Measurements from ENCODE around the gene LRP10. TPM values are rescaled to one million over a fixed set of nuclear protein-coding genes. Genes with fewer than 3 reads are reported as not detected.

Gene LRP10
- total and polyA plus RNA-seq, 2 of the 4 experiments (the other 2 are of a cell fraction), result 25.1 to 118 TPM

- Histone ChIP-seq H2BK20ac (ENCODE audit: low read depth, low read length) (no peak overlapping the region), H3K9me1 (ENCODE audit: insufficient read depth, low read length) (peaks cover 8% of the 10 kb centered on the region; the same call in 1 of the 2 replicates), H3K4ac (ENCODE audit: low read depth, low read length) (no peak overlapping the region), H2AFZ (replicated peaks; ENCODE audit: low read length, poor library complexity) (no peak overlapping the region), H3K14ac (replicated peaks; ENCODE audit: low read depth, low read length) (no peak overlapping the region), H3K4me3 (ENCODE audit: insufficient read depth, low read depth, low read length) (no peak overlapping the region), H2BK5ac (ENCODE audit: low read depth, low read length, poor library complexity, severe bottlenecking) (no peak overlapping the region), H2AK9ac (replicated peaks; ENCODE audit: low read depth, low read length, poor library complexity) (no peak overlapping the region), H3K56ac (ENCODE audit: extremely low read depth, insufficient read depth, low read length) (no peak overlapping the region), H3K36me3 (ENCODE audit: control insufficient read depth, insufficient read depth, low read length) (peaks cover 30% of the 10 kb centered on the region), H3K27ac (ENCODE audit: insufficient read depth, low read length) (no peak overlapping the region), H3K9ac (ENCODE audit: low read depth, low read length) (no peak overlapping the region), H3K23ac (ENCODE audit: low read depth, low read length) (no peak overlapping the region), H3K9me3 (ENCODE audit: control insufficient read depth, insufficient read depth, low read length) (no peaks in the 10 kb centered on the region), H3K18ac (ENCODE audit: low read depth, low read length) (no peak overlapping the region), H3K27me3 (ENCODE audit: control insufficient read depth, insufficient read depth, low read length) (no peaks in the 10 kb centered on the region), H4K91ac (ENCODE audit: insufficient read depth, low read depth, low read length) (no peak overlapping the region), H2BK15ac (ENCODE audit: low read depth, low read length) (no peak overlapping the region), H3K4me1 (ENCODE audit: control insufficient read depth, insufficient read depth, low read length) (peaks cover 3% of the 10 kb centered on the region; the same call in 1 of the 2 replicates), H2BK120ac (ENCODE audit: low read depth, low read length) (no peak overlapping the region), H4K5ac (ENCODE audit: low read depth, low read length) (no peak overlapping the region), H3K79me1 (ENCODE audit: low read depth in 1 of 2, low read length in 2 of 2) (peaks cover 7 to 53% of the 10 kb centered on the region in 2 experiments), H2AK5ac (ENCODE audit: low read depth, low read length) (no peak overlapping the region), H4K8ac (ENCODE audit: low read depth in 2 of 2, low read length in 2 of 2) (no peak overlapping the region), H3K4me2 (ENCODE audit: low read depth, low read length) (no peak overlapping the region), H4K20me1 (ENCODE audit: insufficient read depth, low read length) (no peaks in the 10 kb centered on the region)
- WGBS, 2 experiments (ENCODE audit: extremely low coverage in 2 of 2, insufficient read length in 1 of 2), result 60% methylated on average over 1 of the region's 4 CpGs; no CpG with 5 or more reads in 1 of the 2 experiments
- ATAC-seq (ENCODE audit: low read depth) (no peak), DNase-seq (peak; percentile 20)
- in situ Hi-C loops (cut with MboI; ENCODE audit: low sequenced_read_pairs), result no loop called here
- POLR2A ChIA-PET (ENCODE audit: unreplicated experiment), result no interaction called here
- dilution Hi-C loops (cut with HindIII; ENCODE audit: low sequenced_read_pairs, unreplicated experiment), result no loop called here
- TF ChIP-seq FOS (IDR thresholded peaks at IDR 0.05; ENCODE audit: low read depth, low read length) (no peak), CEBPB (IDR thresholded peaks at IDR 0.05; ENCODE audit: low read depth, low read length) (no peak), CHD1 (IDR thresholded peaks at IDR 0.05; ENCODE audit: low read depth, low read length) (no peak)
- TF ChIP-seq, protein P1, sequence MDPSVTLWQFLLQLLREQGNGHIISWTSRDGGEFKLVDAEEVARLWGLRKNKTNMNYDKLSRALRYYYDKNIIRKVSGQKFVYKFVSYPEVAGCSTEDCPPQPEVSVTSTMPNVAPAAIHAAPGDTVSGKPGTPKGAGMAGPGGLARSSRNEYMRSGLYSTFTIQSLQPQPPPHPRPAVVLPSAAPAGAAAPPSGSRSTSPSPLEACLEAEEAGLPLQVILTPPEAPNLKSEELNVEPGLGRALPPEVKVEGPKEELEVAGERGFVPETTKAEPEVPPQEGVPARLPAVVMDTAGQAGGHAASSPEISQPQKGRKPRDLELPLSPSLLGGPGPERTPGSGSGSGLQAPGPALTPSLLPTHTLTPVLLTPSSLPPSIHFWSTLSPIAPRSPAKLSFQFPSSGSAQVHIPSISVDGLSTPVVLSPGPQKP (IDR thresholded peaks at IDR 0.05; ENCODE audit: borderline replicate concordance, low read depth, low read length), result no peak
- TF ChIP-seq, protein P2, sequence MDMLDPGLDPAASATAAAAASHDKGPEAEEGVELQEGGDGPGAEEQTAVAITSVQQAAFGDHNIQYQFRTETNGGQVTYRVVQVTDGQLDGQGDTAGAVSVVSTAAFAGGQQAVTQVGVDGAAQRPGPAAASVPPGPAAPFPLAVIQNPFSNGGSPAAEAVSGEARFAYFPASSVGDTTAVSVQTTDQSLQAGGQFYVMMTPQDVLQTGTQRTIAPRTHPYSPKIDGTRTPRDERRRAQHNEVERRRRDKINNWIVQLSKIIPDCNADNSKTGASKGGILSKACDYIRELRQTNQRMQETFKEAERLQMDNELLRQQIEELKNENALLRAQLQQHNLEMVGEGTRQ (IDR thresholded peaks at IDR 0.05; ENCODE audit: low read depth, low read length), result no peak
- intact Hi-C loops (cut with micrococcal nuclease), result no loop called here
- no TSS peak for BruUV-seq (replicated peaks)
- CTCF ChIA-PET, result no interaction called here
Observed at GRCh38 chr14:22926316-22926715, 54.8 kb downstream of the LRP10 start.
